ENCODE results near the gene KLHL1.

KLHL1 gene

DNA sequence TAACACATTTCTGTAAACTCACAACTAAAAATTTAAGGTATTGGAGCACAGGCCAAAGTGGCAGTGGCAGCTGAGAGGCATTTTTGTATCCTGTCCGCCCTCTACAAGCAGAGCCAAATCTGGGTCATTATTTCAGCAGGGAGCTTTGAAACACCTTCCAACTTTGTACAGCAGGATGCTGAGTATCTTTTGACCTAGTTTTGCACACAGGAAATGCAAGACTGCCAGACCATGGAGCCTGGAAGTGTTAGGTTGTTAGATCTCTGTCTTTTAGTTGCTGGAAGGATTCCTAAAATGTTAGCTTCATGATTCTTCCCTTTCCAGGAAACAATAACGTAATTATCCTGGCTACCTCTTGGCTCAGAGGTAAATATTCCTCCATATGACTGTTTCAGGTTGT is 149.2 kb downstream of the KLHL1 start:
- in situ Hi-C loops (cut with HindIII; ENCODE audit: low pct_ligation_motif_present, low sequenced_read_pairs) = no loop called here
- no peaks in the 10 kb centered on the region for H3K27me3 ChIP-seq (replicated peaks)
- DNase-seq = no peak
- H3K27ac ChIP-seq = no peak overlapping the region
- TF ChIP-seq, protein P1, sequence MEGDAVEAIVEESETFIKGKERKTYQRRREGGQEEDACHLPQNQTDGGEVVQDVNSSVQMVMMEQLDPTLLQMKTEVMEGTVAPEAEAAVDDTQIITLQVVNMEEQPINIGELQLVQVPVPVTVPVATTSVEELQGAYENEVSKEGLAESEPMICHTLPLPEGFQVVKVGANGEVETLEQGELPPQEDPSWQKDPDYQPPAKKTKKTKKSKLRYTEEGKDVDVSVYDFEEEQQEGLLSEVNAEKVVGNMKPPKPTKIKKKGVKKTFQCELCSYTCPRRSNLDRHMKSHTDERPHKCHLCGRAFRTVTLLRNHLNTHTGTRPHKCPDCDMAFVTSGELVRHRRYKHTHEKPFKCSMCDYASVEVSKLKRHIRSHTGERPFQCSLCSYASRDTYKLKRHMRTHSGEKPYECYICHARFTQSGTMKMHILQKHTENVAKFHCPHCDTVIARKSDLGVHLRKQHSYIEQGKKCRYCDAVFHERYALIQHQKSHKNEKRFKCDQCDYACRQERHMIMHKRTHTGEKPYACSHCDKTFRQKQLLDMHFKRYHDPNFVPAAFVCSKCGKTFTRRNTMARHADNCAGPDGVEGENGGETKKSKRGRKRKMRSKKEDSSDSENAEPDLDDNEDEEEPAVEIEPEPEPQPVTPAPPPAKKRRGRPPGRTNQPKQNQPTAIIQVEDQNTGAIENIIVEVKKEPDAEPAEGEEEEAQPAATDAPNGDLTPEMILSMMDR (IDR thresholded peaks at IDR 0.05; ENCODE audit: low read depth, low read length, missing control alignments) = no peak
- H3K36me3 ChIP-seq (replicated peaks) = no peaks in the 10 kb centered on the region
- no peak overlapping the region for H3K4me3 ChIP-seq (ENCODE audit: low read depth, low read length)

DNA sequence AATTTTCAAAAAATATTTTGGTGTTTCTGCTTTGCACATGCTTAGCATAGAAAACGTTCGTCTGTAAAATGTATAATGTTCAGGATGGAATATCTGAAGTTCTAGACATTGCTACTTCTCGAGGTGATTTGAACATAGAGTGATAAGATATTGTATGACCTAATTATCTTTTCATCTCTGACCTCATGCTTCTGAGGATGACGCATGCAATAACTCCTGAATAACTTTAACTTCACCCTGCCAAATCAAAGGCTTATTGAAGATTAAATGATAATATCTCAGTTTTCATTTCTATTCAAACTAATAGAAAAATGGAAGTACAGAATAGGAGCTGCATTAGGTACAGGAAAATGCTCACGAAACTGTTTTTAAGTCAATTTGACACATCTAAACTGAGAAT is 151.4 kb downstream of the KLHL1 start:
- in situ Hi-C loops (cut with HindIII; ENCODE audit: low pct_ligation_motif_present, low sequenced_read_pairs) = no loop called here
- no peaks in the 10 kb centered on the region for H3K27me3 ChIP-seq (replicated peaks)
- H3K27ac ChIP-seq = no peak overlapping the region
- H3K4me3 ChIP-seq (ENCODE audit: low read depth, low read length) = no peak overlapping the region
- DNase-seq = no peak
- H3K36me3 ChIP-seq (replicated peaks) = no peaks in the 10 kb centered on the region
- TF ChIP-seq, protein P1 (IDR thresholded peaks at IDR 0.05; ENCODE audit: low read depth, low read length, missing control alignments) = no peak

DNA sequence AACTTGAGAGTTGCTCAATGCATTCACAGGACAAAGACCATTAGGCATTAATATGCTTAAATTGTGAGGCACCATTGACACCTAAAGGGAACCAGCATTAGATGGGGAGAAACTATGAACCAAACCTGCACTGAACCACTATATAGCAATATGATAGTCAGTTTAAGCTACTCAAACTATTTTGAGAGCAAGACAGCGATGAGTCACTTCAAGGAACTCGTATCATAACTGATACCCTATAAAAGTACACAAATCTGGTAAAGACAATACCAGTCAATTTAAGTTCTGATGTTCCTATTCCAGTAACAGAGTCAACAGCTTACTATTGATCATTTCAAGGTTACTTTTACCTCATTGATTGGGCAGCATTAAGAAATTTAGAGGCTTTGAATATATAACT is 151.9 kb downstream of the KLHL1 start:
- DNase-seq = no peak
- TF ChIP-seq, protein P1 (IDR thresholded peaks at IDR 0.05; ENCODE audit: low read depth, low read length, missing control alignments) = no peak
- in situ Hi-C loops (cut with HindIII; ENCODE audit: low pct_ligation_motif_present, low sequenced_read_pairs) = no loop called here
- Histone ChIP-seq H3K4me3 (ENCODE audit: low read depth, low read length) (no peak overlapping the region), H3K36me3 (replicated peaks) (no peaks in the 10 kb centered on the region), H3K27ac (no peak overlapping the region), H3K27me3 (replicated peaks) (no peaks in the 10 kb centered on the region)

DNA sequence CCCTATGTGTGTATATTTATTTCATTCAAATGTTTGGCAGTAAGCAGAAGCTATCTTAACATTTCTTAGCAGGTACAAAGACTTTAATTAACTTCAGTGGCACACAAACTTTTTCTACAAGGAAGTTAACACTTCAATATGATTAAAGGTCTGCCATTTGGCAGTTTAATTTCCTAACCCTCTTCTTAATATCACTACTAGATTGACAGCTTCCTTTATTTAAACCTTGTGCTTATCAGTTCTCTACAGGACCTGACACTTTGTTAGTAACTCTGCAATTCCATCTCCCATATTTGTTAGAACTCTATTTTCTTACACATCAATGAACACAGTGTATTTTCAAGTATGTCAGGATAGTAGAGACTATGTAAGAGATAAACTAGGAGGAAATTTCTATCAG is 153.0 kb downstream of the KLHL1 start:
- Histone ChIP-seq H3K4me3 (ENCODE audit: low read depth, low read length) (no peak overlapping the region), H3K27me3 (replicated peaks) (no peaks in the 10 kb centered on the region), H3K27ac (no peak overlapping the region), H3K36me3 (replicated peaks) (no peaks in the 10 kb centered on the region)
- in situ Hi-C loops (cut with HindIII; ENCODE audit: low pct_ligation_motif_present, low sequenced_read_pairs) = no loop called here
- DNase-seq = no peak
- TF ChIP-seq, protein P1 (IDR thresholded peaks at IDR 0.05; ENCODE audit: low read depth, low read length, missing control alignments) = no peak

DNA sequence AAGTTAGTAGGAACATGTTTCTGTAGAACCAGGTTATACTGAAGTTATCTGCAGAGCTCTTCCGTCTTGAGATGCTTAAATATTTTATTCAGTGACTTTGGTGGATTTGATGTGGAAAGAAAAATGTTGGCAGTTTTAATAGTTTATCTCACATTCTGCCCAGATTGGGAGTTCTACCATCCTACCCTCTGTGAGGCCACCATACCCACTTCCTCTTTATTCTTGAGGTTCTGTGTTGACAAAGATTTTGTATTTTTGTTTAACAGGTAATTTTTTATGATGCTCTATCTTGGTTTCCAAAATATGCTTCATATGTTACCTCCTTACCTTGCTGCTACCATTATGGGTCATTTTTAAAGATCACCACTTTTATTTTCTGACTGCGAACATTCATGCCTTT is 156.8 kb downstream of the KLHL1 start:
- in situ Hi-C loops (cut with HindIII; ENCODE audit: low pct_ligation_motif_present, low sequenced_read_pairs) = no loop called here
- Histone ChIP-seq H3K27me3 (replicated peaks) (no peaks in the 10 kb centered on the region), H3K27ac (no peak overlapping the region), H3K4me3 (ENCODE audit: low read depth, low read length) (no peak overlapping the region), H3K36me3 (replicated peaks) (no peaks in the 10 kb centered on the region)
- TF ChIP-seq, protein P1 (IDR thresholded peaks at IDR 0.05; ENCODE audit: low read depth, low read length, missing control alignments) = no peak
- no peak for DNase-seq

DNA sequence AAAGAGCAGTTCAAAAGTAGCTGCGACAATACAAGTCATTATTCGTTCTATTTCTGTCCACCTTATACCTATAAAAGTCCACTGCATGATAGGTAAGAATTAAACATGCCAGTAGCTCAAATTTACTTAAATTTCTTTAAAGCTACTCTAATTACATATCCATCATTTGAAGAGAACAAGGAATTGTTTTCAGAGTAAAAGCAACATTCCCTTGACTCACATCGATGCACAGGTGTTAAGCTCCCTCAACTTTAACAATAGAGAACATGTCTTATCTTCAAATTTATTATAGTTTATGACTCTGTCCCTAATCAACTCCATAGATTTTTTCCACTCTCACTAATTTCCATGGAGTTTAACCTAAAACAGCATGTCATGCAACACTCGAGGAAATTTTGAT is 158.1 kb downstream of the KLHL1 start:
- DNase-seq = no peak
- no peaks in the 10 kb centered on the region for H3K27me3 ChIP-seq (replicated peaks)
- no peaks in the 10 kb centered on the region for H3K36me3 ChIP-seq (replicated peaks)
- in situ Hi-C loops (cut with HindIII; ENCODE audit: low pct_ligation_motif_present, low sequenced_read_pairs) = no loop called here
- TF ChIP-seq, protein P1 (IDR thresholded peaks at IDR 0.05; ENCODE audit: low read depth, low read length, missing control alignments) = no peak
- no peak overlapping the region for H3K4me3 ChIP-seq (ENCODE audit: low read depth, low read length)
- H3K27ac ChIP-seq = no peak overlapping the region
